Measurements from ENCODE around the gene RET.

RET gene

GRCh38 chr10:43090664-43091063 is 13.8 kb downstream of the RET start:
- H3K27me3 ChIP-seq (ENCODE audit: insufficient read depth, low read length, poor library complexity), result no peaks in the 10 kb centered on the region
- H3K9me3 ChIP-seq (ENCODE audit: insufficient read depth, low read length, severe bottlenecking), result no peaks in the 10 kb centered on the region
- H3K4me1 ChIP-seq (ENCODE audit: insufficient read depth, low read length), result no peaks in the 10 kb centered on the region
- H3K9ac ChIP-seq (ENCODE audit: low read depth, low read length), result no peak overlapping the region
- ATAC-seq (ENCODE audit: insufficient read depth, low read depth) (no peak), DNase-seq (no peak)
- H4K20me1 ChIP-seq (ENCODE audit: insufficient read depth, low read length), result no peaks in the 10 kb centered on the region; the same call in 1 of the 2 replicates
- no peak overlapping the region for H3K4me2 ChIP-seq (ENCODE audit: insufficient read depth, low read length)
- H3K36me3 ChIP-seq (ENCODE audit: insufficient read depth, low read length), result no peaks in the 10 kb centered on the region
- no peak overlapping the region for H3K27ac ChIP-seq (ENCODE audit: low read length)
- TF ChIP-seq CTCF (IDR thresholded peaks at IDR 0.05; ENCODE audit: borderline replicate concordance, extremely low read depth, low read length, poor library complexity, severe bottlenecking) (no peak), EZH2 (IDR thresholded peaks at IDR 0.05; ENCODE audit: borderline replicate concordance, low read depth, low read length, severe bottlenecking) (no peak)
- no peak overlapping the region for H2AFZ ChIP-seq (ENCODE audit: low read depth, low read length)
- no peaks in the 10 kb centered on the region for H3K79me2 ChIP-seq (ENCODE audit: insufficient read depth, low read length)
- H3K4me3 ChIP-seq (ENCODE audit: low read depth in 1 of 2, low read length in 2 of 2), result no peak overlapping the region

- Histone ChIP-seq H3K4me2 (ENCODE audit: insufficient read depth, low read length) (no peak overlapping the region), H2AFZ (ENCODE audit: low read depth, low read length) (no peak overlapping the region), H3K9me3 (ENCODE audit: insufficient read depth, low read length, severe bottlenecking) (no peaks in the 10 kb centered on the region), H3K27me3 (ENCODE audit: insufficient read depth, low read length, poor library complexity) (no peaks in the 10 kb centered on the region), H3K36me3 (ENCODE audit: insufficient read depth, low read length) (no peaks in the 10 kb centered on the region), H3K27ac (ENCODE audit: low read length) (no peak overlapping the region), H3K4me1 (ENCODE audit: insufficient read depth, low read length) (no peaks in the 10 kb centered on the region), H3K9ac (ENCODE audit: low read depth, low read length) (no peak overlapping the region), H4K20me1 (ENCODE audit: insufficient read depth, low read length) (no peaks in the 10 kb centered on the region; the same call in 1 of the 2 replicates), H3K4me3 (ENCODE audit: low read depth in 1 of 2, low read length in 2 of 2) (no peak overlapping the region), H3K79me2 (ENCODE audit: insufficient read depth, low read length) (no peaks in the 10 kb centered on the region)
- TF ChIP-seq EZH2 (IDR thresholded peaks at IDR 0.05; ENCODE audit: borderline replicate concordance, low read depth, low read length, severe bottlenecking), result no peak
- no peak for TF ChIP-seq CTCF (IDR thresholded peaks at IDR 0.05; ENCODE audit: borderline replicate concordance, extremely low read depth, low read length, poor library complexity, severe bottlenecking)
- ATAC-seq (ENCODE audit: insufficient read depth, low read depth), result no peak
- no peak for DNase-seq
Observed at GRCh38 chr10:43091846-43092245, 15.0 kb downstream of the RET start.

DNA sequence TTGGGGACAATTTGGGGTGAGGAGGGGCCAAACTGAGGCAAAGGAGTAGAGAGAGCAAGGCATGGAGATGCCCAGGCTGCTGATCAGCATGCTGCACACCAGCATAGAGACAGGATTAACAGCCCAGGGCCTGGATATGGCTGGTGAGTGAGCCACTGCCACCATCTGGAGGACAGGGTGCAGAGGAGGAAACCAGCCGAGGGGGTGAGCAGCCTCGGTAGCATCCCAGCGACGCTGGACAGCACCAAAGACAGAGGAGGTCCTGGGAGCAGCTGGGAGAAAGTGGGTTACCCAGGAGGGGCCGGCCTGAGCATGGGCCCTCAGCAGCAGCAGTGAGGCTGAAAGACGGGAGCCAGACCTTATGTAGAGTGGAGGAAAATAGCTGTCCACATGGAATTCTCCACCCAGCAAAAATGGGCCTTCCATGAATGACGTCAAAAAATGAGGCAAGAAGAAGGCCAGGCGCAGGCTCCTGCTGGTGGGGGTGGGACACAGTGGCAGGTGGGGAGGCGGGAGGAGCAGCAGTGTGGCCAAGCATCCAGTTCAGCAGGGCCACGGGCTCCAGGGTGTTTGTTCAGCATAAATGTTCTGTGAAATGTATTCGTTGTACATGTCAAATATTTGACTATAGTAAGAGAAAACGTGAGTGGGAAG is 16.7 kb downstream of the RET start:
- no peak overlapping the region for H3K4me3 ChIP-seq (ENCODE audit: low read depth in 1 of 2, low read length in 2 of 2)
- no peak overlapping the region for H3K4me2 ChIP-seq (ENCODE audit: insufficient read depth, low read length)
- no peaks in the 10 kb centered on the region for H3K9me3 ChIP-seq (ENCODE audit: insufficient read depth, low read length, severe bottlenecking)
- H3K4me1 ChIP-seq (ENCODE audit: insufficient read depth, low read length), result no peaks in the 10 kb centered on the region
- no peak overlapping the region for H3K27ac ChIP-seq (ENCODE audit: low read length)
- H3K36me3 ChIP-seq (ENCODE audit: insufficient read depth, low read length), result no peaks in the 10 kb centered on the region
- no peaks in the 10 kb centered on the region for H3K79me2 ChIP-seq (ENCODE audit: insufficient read depth, low read length)
- H4K20me1 ChIP-seq (ENCODE audit: insufficient read depth, low read length), result no peaks in the 10 kb centered on the region; the same call in 1 of the 2 replicates
- DNase-seq, result no peak
- H3K9ac ChIP-seq (ENCODE audit: low read depth, low read length), result no peak overlapping the region
- no peaks in the 10 kb centered on the region for H3K27me3 ChIP-seq (ENCODE audit: insufficient read depth, low read length, poor library complexity)
- peak; percentile 17 for TF ChIP-seq CTCF (IDR thresholded peaks at IDR 0.05; ENCODE audit: borderline replicate concordance, extremely low read depth, low read length, poor library complexity, severe bottlenecking)
- no peak for TF ChIP-seq EZH2 (IDR thresholded peaks at IDR 0.05; ENCODE audit: borderline replicate concordance, low read depth, low read length, severe bottlenecking)
- H2AFZ ChIP-seq (ENCODE audit: low read depth, low read length), result no peak overlapping the region
- ATAC-seq (ENCODE audit: insufficient read depth, low read depth), result no peak; the same call in 2 of the 3 replicates

All from DND-41 (cell line).